ENCODE data around the gene CDH4. TPM values are rescaled to one million over a fixed set of nuclear protein-coding genes. Genes with fewer than 3 reads are reported as not detected.

CDH4 gene
- total and polyA plus RNA-seq, 2 donors (not counting 3 experiments of a cell fraction or from before 2014, with no cell fraction given): 0.17 to 0.51 TPM

- ChIA-PET CTCF (no interaction called here), POLR2A (no interaction called here)
- no peaks in the 10 kb centered on the region for H3K27me3 ChIP-seq (ENCODE audit: control insufficient read depth in 2 of 2, insufficient read depth in 2 of 2, low read length in 2 of 2)
- no peaks in the 10 kb centered on the region for H3K36me3 ChIP-seq (ENCODE audit: control insufficient read depth in 2 of 2, extremely low read depth in 1 of 2, insufficient read depth in 2 of 2, low read length in 2 of 2)
- intact Hi-C loops (cut with micrococcal nuclease) (no loop called here), dilution Hi-C loops (cut with MboI; ENCODE audit: extremely low pct_ligation_motif_present, low sequenced_read_pairs) (no loop called here)
- DNase-seq (ENCODE audit: low read depth, low spot score): no peak
- no peak overlapping the region for H3K27ac ChIP-seq (ENCODE audit: insufficient read depth, low read depth, low read length)
- no peak overlapping the region for H3K4me3 ChIP-seq (replicated peaks in 1 of 3; ENCODE audit: insufficient read depth in 1 of 3, low read depth in 1 of 3, low read length in 3 of 3)
- no TSS peak for BruUV-seq (replicated peaks)
- no peak overlapping the region for H2AFZ ChIP-seq (ENCODE audit: low read depth, low read length)
- no peaks in the 10 kb centered on the region for H3K79me2 ChIP-seq (ENCODE audit: control insufficient read depth, insufficient read depth, low read length)
- no peak for FAIRE-seq
- H3K9ac ChIP-seq (replicated peaks; ENCODE audit: extremely low read depth, insufficient read depth, low read length): no peak overlapping the region
- H3K9me3 ChIP-seq (replicated peaks; ENCODE audit: control insufficient read depth, insufficient read depth, low read length): peaks cover 20% of the 10 kb centered on the region
- H3K9me1 ChIP-seq (replicated peaks; ENCODE audit: control insufficient read depth, extremely low read depth, insufficient read depth, low read length): no peaks in the 10 kb centered on the region
- H4K20me1 ChIP-seq (replicated peaks; ENCODE audit: control insufficient read depth, extremely low read depth, insufficient read depth, low read length): no peaks in the 10 kb centered on the region
- TF ChIP-seq MYC (IDR thresholded peaks at IDR 0.05; ENCODE audit: low read depth, low read length): no peak
- no peak for TF ChIP-seq POLR2AphosphoS5 (IDR thresholded peaks at IDR 0.05; ENCODE audit: insufficient read depth, low read depth, low read length)
- TF ChIP-seq MAX (IDR thresholded peaks at IDR 0.05; ENCODE audit: insufficient read depth, insufficient read length): no peak
- TF ChIP-seq FOS (IDR thresholded peaks at IDR 0.05; ENCODE audit: borderline replicate concordance, insufficient read depth, low read length): no peak
- no peak for TF ChIP-seq POLR2A (IDR thresholded peaks at IDR 0.05; ENCODE audit: low read depth, low read length)
- TF ChIP-seq JUN (IDR thresholded peaks at IDR 0.05; ENCODE audit: borderline replicate concordance, insufficient read depth, insufficient read length, low read depth): no peak
- no peak for TF ChIP-seq GATA2 (IDR thresholded peaks at IDR 0.05; ENCODE audit: insufficient read depth, insufficient read length, low read depth, low read length)
- no peak for TF ChIP-seq EZH2 (IDR thresholded peaks at IDR 0.05; ENCODE audit: borderline replicate concordance, low read depth, low read length, severe bottlenecking)
- no peak for TF ChIP-seq CTCF (IDR thresholded peaks at IDR 0.05; ENCODE audit: extremely low read depth in 1 of 2, insufficient read depth in 1 of 2, low read depth in 1 of 2, low read length in 2 of 2)
- no peak overlapping the region for H3K4me2 ChIP-seq (ENCODE audit: insufficient read depth, low read length)
- H3K4me1 ChIP-seq (ENCODE audit: control insufficient read depth, extremely low read depth, insufficient read depth, low read length): no peaks in the 10 kb centered on the region
Measured at GRCh38 chr20:61281286-61281795, 29.3 kb downstream of the CDH4 start.

Data from endothelial cell of umbilical vein (primary cell).